Lower leg skin (tissue), 3 donors: ENCODE data around the gene GRID2.

Experiments
- CTCF ChIP-seq, 3 donors: fragments of 450-650 bp; IDR thresholded peaks; one replicate each; pipeline ENCODE4 v1.5.1; 2016; ENCODE audit warnings: antibody characterized with exemption in 3 of 3, mild to moderate bottlenecking in 3 of 3, moderate library complexity in 2 of 3
- POLR2A ChIP-seq, 2 donors: fragments of 450-650 bp; IDR thresholded peaks; one replicate each; pipeline ENCODE4 v1.6.1; 2016 to 2017; ENCODE audit warnings: antibody characterized with exemption in 2 of 2, mild to moderate bottlenecking in 1 of 2, moderate library complexity in 1 of 2

- TF ChIP-seq CTCF (IDR thresholded peaks at IDR 0.05) (no peak), POLR2A (IDR thresholded peaks at IDR 0.05) (no peak)
Observed at GRCh38 chr4:93178279-93178678, 874.5 kb downstream of the GRID2 start.
